ENCODE data around the gene CCR5AS.

CCR5AS gene

DNA sequence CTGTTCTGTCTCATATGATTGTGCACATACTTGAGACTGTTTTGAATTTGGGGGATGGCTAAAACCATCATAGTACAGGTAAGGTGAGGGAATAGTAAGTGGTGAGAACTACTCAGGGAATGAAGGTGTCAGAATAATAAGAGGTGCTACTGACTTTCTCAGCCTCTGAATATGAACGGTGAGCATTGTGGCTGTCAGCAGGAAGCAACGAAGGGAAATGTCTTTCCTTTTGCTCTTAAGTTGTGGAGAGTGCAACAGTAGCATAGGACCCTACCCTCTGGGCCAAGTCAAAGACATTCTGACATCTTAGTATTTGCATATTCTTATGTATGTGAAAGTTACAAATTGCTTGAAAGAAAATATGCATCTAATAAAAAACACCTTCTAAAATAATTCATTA is 31.1 kb downstream of the CCR5AS start:
- H3K27ac Mint-ChIP-seq, result peak overlapping the region in 6 of 7 donors; percentile 9 to 87 (median 74)
- H3K4me3 Mint-ChIP-seq, result peak overlapping the region; percentile 13 to 74 (median 60)
- no peaks in the 10 kb centered on the region for H3K27me3 Mint-ChIP-seq
- H3K4me3 ChIP-seq (ENCODE audit: low read length in 2 of 2), result no peak overlapping the region
- H3K27ac ChIP-seq (ENCODE audit: low read depth, low read length), result peak overlapping the region; percentile 18
- H3K4me1 Mint-ChIP-seq, result peaks cover 43 to 81% (median 65%) of the 10 kb centered on the region in 4 donors
- no peaks in the 10 kb centered on the region for H3K27me3 ChIP-seq (ENCODE audit: insufficient read depth, low read length)
- H3K9me3 Mint-ChIP-seq, result peaks cover 0 to 2% (median 0%) of the 10 kb centered on the region in 8 donors
- H3K36me3 Mint-ChIP-seq, result peaks cover 0 to 14% of the 10 kb centered on the region in 2 donors
- H3K4me1 ChIP-seq (ENCODE audit: insufficient read depth, low read length), result peaks cover 66% of the 10 kb centered on the region
- no peaks in the 10 kb centered on the region for H3K36me3 ChIP-seq (ENCODE audit: insufficient read depth, low read length)
- no peak for DNase-seq
- ChIA-PET POLR2A (ENCODE audit: partially characterized antibody) (interaction anchor here (1.0 to 1.1 kb wide), 2 partner anchors 91 to 299 kb away, joined by 3 to 4 read pairs; no protein-coding TSS in a partner anchor), CTCF (ENCODE audit: partially characterized antibody) (interaction anchor here (1.2 to 13.1 kb wide), 4 partner anchors 82 to 294 kb away, joined by 3 to 267 read pairs (median 31); no protein-coding TSS in a partner anchor)
- H3K9me3 ChIP-seq (ENCODE audit: control insufficient read depth in 1 of 2, low read length in 2 of 2), result no peaks in the 10 kb centered on the region
- intact Hi-C loops (cut with micrococcal nuclease), result loop anchor here (10.0 kb wide), 1 partner anchor 611 kb away; no protein-coding TSS in a partner anchor

DNA sequence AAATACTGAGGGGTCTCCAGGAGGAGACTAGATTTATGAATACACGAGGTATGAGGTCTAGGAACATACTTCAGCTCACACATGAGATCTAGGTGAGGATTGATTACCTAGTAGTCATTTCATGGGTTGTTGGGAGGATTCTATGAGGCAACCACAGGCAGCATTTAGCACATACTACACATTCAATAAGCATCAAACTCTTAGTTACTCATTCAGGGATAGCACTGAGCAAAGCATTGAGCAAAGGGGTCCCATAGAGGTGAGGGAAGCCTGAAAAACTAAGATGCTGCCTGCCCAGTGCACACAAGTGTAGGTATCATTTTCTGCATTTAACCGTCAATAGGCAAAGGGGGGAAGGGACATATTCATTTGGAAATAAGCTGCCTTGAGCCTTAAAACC is 31.6 kb downstream of the CCR5AS start:
- H3K36me3 Mint-ChIP-seq, result peaks cover 0 to 14% of the 10 kb centered on the region in 2 donors
- Histone ChIP-seq H3K4me3 (ENCODE audit: low read length in 2 of 2) (no peak overlapping the region), H3K9me3 (ENCODE audit: control insufficient read depth in 1 of 2, low read length in 2 of 2) (no peaks in the 10 kb centered on the region), H3K27ac (ENCODE audit: low read depth, low read length) (peak overlapping the region; percentile 18), H3K36me3 (ENCODE audit: insufficient read depth, low read length) (no peaks in the 10 kb centered on the region), H3K27me3 (ENCODE audit: insufficient read depth, low read length) (no peaks in the 10 kb centered on the region), H3K4me1 (ENCODE audit: insufficient read depth, low read length) (peaks cover 67% of the 10 kb centered on the region)
- H3K4me3 Mint-ChIP-seq, result peak overlapping the region in 7 of 8 donors; percentile 29 to 84 (median 73)
- H3K4me1 Mint-ChIP-seq, result peaks cover 42 to 81% (median 65%) of the 10 kb centered on the region in 4 donors
- CTCF ChIA-PET (ENCODE audit: partially characterized antibody), result interaction anchor here (1.2 to 13.1 kb wide), 5 partner anchors 81 to 293 kb away, joined by 3 to 267 read pairs (median 6); no protein-coding TSS in a partner anchor
- intact Hi-C loops (cut with micrococcal nuclease), result loop anchor here (10.0 kb wide), 1 partner anchor 610 kb away; no protein-coding TSS in a partner anchor
- peak overlapping the region; percentile 56 to 86 (median 75) for H3K27ac Mint-ChIP-seq
- no peak for DNase-seq
- POLR2A ChIA-PET (ENCODE audit: partially characterized antibody), result interaction anchor here (0.7 to 1.3 kb wide), 5 partner anchors 21 to 298 kb away, joined by 3 to 7 read pairs (median 3); no protein-coding TSS in a partner anchor
- peaks cover 0 to 2% (median 0%) of the 10 kb centered on the region in 8 donors for H3K9me3 Mint-ChIP-seq
- no peaks in the 10 kb centered on the region for H3K27me3 Mint-ChIP-seq

DNA sequence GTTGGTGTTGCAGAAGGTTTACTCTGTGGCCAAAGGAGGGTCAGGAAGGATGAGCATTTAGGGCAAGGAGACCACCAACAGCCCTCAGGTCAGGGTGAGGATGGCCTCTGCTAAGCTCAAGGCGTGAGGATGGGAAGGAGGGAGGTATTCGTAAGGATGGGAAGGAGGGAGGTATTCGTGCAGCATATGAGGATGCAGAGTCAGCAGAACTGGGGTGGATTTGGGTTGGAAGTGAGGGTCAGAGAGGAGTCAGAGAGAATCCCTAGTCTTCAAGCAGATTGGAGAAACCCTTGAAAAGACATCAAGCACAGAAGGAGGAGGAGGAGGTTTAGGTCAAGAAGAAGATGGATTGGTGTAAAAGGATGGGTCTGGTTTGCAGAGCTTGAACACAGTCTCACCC is 32.1 kb downstream of the CCR5AS start:
- Histone ChIP-seq H3K9me3 (ENCODE audit: control insufficient read depth in 1 of 2, low read length in 2 of 2) (no peaks in the 10 kb centered on the region), H3K27ac (ENCODE audit: low read depth, low read length) (no peak overlapping the region), H3K4me3 (ENCODE audit: low read length in 2 of 2) (no peak overlapping the region), H3K36me3 (ENCODE audit: insufficient read depth, low read length) (no peaks in the 10 kb centered on the region), H3K27me3 (ENCODE audit: insufficient read depth, low read length) (no peaks in the 10 kb centered on the region), H3K4me1 (ENCODE audit: insufficient read depth, low read length) (peaks cover 71% of the 10 kb centered on the region)
- Mint-ChIP-seq H3K36me3 (peaks cover 0 to 14% of the 10 kb centered on the region in 2 donors), H3K27ac (peak overlapping the region; percentile 68 to 86 (median 80)), H3K9me3 (peaks cover 0 to 2% (median 0%) of the 10 kb centered on the region in 8 donors), H3K27me3 (no peaks in the 10 kb centered on the region), H3K4me3 (peak overlapping the region; percentile 29 to 84 (median 74)), H3K4me1 (peaks cover 44 to 82% (median 67%) of the 10 kb centered on the region in 4 donors)
- ChIA-PET POLR2A (ENCODE audit: partially characterized antibody) (interaction anchor here (0.6 to 1.3 kb wide), 6 partner anchors 20 to 298 kb away, joined by 3 to 7 read pairs (median 3); no protein-coding TSS in a partner anchor), CTCF (ENCODE audit: partially characterized antibody) (interaction anchor here (0.9 to 13.1 kb wide), 6 partner anchors 69 to 293 kb away, joined by 3 to 267 read pairs (median 5); no protein-coding TSS in a partner anchor)
- no peak for DNase-seq
- intact Hi-C loops (cut with micrococcal nuclease), result loop anchor here (10.0 kb wide), 1 partner anchor 610 kb away; no protein-coding TSS in a partner anchor

DNA sequence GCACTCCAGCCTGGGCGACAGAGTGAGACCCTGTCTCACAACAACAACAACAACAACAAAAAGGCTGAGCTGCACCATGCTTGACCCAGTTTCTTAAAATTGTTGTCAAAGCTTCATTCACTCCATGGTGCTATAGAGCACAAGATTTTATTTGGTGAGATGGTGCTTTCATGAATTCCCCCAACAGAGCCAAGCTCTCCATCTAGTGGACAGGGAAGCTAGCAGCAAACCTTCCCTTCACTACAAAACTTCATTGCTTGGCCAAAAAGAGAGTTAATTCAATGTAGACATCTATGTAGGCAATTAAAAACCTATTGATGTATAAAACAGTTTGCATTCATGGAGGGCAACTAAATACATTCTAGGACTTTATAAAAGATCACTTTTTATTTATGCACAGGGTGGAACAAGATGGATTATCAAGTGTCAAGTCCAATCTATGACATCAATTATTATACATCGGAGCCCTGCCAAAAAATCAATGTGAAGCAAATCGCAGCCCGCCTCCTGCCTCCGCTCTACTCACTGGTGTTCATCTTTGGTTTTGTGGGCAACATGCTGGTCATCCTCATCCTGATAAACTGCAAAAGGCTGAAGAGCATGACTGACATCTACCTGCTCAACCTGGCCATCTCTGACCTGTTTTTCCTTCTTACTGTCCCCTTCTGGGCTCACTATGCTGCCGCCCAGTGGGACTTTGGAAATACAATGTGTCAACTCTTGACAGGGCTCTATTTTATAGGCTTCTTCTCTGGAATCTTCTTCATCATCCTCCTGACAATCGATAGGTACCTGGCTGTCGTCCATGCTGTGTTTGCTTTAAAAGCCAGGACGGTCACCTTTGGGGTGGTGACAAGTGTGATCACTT is 34.1 kb downstream of the CCR5AS start:
- no peaks in the 10 kb centered on the region for H3K27me3 ChIP-seq (ENCODE audit: insufficient read depth, low read length)
- intact Hi-C loops (cut with micrococcal nuclease), result loop anchor here (10.0 kb wide), 1 partner anchor 608 kb away; no protein-coding TSS in a partner anchor
- H3K4me1 ChIP-seq (ENCODE audit: insufficient read depth, low read length), result peaks cover 92% of the 10 kb centered on the region
- H3K27ac ChIP-seq (ENCODE audit: low read depth, low read length), result no peak overlapping the region
- no peaks in the 10 kb centered on the region for H3K9me3 ChIP-seq (ENCODE audit: control insufficient read depth in 1 of 2, low read length in 2 of 2)
- Mint-ChIP-seq H3K36me3 (peaks cover 0 to 14% of the 10 kb centered on the region in 2 donors), H3K27ac (peak overlapping the region; percentile 43 to 93 (median 89)), H3K9me3 (peaks cover 0 to 2% (median 0%) of the 10 kb centered on the region in 8 donors), H3K27me3 (no peaks in the 10 kb centered on the region), H3K4me1 (peaks cover 58 to 96% (median 81%) of the 10 kb centered on the region in 4 donors), H3K4me3 (peak overlapping the region; percentile 67 to 85 (median 80))
- DNase-seq, result peak in 4 of 5 donors; percentile 40 to 55 (median 46)
- H3K36me3 ChIP-seq (ENCODE audit: insufficient read depth, low read length), result no peaks in the 10 kb centered on the region
- ChIA-PET CTCF (ENCODE audit: partially characterized antibody) (interaction anchor here (1.0 to 13.1 kb wide), 17 partner anchors 9 to 433 kb away, joined by 3 to 275 read pairs (median 12); partner anchors contain the start of gene CCR2), POLR2A (ENCODE audit: partially characterized antibody) (interaction anchor here (0.5 to 7.4 kb wide), 12 partner anchors 11 to 441 kb away, joined by 3 to 109 read pairs (median 6); partner anchors contain the start of genes CCR2 and CXCR6)
- H3K4me3 ChIP-seq (ENCODE audit: low read length in 2 of 2), result peak overlapping the region in 1 of 2 donors; percentile 45

DNA sequence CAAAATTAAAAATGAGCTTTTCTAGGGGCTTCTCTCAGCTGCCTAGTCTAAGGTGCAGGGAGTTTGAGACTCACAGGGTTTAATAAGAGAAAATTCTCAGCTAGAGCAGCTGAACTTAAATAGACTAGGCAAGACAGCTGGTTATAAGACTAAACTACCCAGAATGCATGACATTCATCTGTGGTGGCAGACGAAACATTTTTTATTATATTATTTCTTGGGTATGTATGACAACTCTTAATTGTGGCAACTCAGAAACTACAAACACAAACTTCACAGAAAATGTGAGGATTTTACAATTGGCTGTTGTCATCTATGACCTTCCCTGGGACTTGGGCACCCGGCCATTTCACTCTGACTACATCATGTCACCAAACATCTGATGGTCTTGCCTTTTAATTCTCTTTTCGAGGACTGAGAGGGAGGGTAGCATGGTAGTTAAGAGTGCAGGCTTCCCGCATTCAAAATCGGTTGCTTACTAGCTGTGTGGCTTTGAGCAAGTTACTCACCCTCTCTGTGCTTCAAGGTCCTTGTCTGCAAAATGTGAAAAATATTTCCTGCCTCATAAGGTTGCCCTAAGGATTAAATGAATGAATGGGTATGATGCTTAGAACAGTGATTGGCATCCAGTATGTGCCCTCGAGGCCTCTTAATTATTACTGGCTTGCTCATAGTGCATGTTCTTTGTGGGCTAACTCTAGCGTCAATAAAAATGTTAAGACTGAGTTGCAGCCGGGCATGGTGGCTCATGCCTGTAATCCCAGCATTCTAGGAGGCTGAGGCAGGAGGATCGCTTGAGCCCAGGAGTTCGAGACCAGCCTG is 35.1 kb downstream of the CCR5AS start:
- H3K36me3 Mint-ChIP-seq, result peaks cover 0 to 14% of the 10 kb centered on the region in 2 donors
- Histone ChIP-seq H3K4me1 (ENCODE audit: insufficient read depth, low read length) (peaks cover 94% of the 10 kb centered on the region), H3K9me3 (ENCODE audit: control insufficient read depth in 1 of 2, low read length in 2 of 2) (no peaks in the 10 kb centered on the region), H3K36me3 (ENCODE audit: insufficient read depth, low read length) (no peaks in the 10 kb centered on the region), H3K27ac (ENCODE audit: low read depth, low read length) (no peak overlapping the region), H3K27me3 (ENCODE audit: insufficient read depth, low read length) (no peaks in the 10 kb centered on the region), H3K4me3 (ENCODE audit: low read length in 2 of 2) (peak overlapping the region; percentile 12 to 45)
- H3K9me3 Mint-ChIP-seq, result peaks cover 0 to 2% (median 0%) of the 10 kb centered on the region in 8 donors
- H3K27ac Mint-ChIP-seq, result peak overlapping the region; percentile 69 to 93 (median 81)
- peaks cover 59 to 96% (median 80%) of the 10 kb centered on the region in 4 donors for H3K4me1 Mint-ChIP-seq
- DNase-seq, result no peak
- no peaks in the 10 kb centered on the region for H3K27me3 Mint-ChIP-seq
- ChIA-PET POLR2A (ENCODE audit: partially characterized antibody) (interaction anchor here (0.5 to 7.4 kb wide), 15 partner anchors 12 to 429 kb away, joined by 3 to 109 read pairs (median 7); partner anchors contain the start of genes CCR2 and CXCR6), CTCF (ENCODE audit: partially characterized antibody) (interaction anchor here (0.9 to 13.1 kb wide), 20 partner anchors 10 to 432 kb away, joined by 3 to 275 read pairs (median 18); partner anchors contain the start of genes CCR1, CCR2 and CXCR6)
- peak overlapping the region; percentile 67 to 85 (median 80) for H3K4me3 Mint-ChIP-seq
- intact Hi-C loops (cut with micrococcal nuclease), result loop anchor here (2.0 to 10.0 kb wide), 2 partner anchors 187 to 607 kb away; no protein-coding TSS in a partner anchor
